Measurements from ENCODE around the gene GRM8.

The GRM8 gene

GRCh38 chr7:126411821-126412383 lies 840.8 kb downstream of the GRM8 start:
- DNase-seq (ENCODE audit: low read depth) = no peak
- H3K4me3 ChIP-seq (ENCODE audit: low read length) = no peak overlapping the region
- no peak for TF ChIP-seq CTCF (IDR thresholded peaks at IDR 0.05; ENCODE audit: insufficient read depth, low read depth, low read length, missing control alignments)

GRCh38 chr7:126411032-126411820 lies 841.5 kb downstream of the GRM8 start:
- no peak for DNase-seq (ENCODE audit: low read depth)
- no peak overlapping the region for H3K4me3 ChIP-seq (ENCODE audit: low read length)
- TF ChIP-seq CTCF (IDR thresholded peaks at IDR 0.05; ENCODE audit: insufficient read depth, low read depth, low read length, missing control alignments) = no peak

- DNase-seq (ENCODE audit: low read depth) = no peak
- no peak overlapping the region for H3K4me3 ChIP-seq (ENCODE audit: low read length)
- no peak for TF ChIP-seq CTCF (IDR thresholded peaks at IDR 0.05; ENCODE audit: insufficient read depth, low read depth, low read length, missing control alignments)
These were observed 849.7 kb downstream of the GRM8 start for GRCh38 chr7:126403040-126403439.

- DNase-seq (ENCODE audit: low read depth) = no peak
- no peak for TF ChIP-seq CTCF (IDR thresholded peaks at IDR 0.05; ENCODE audit: insufficient read depth, low read depth, low read length, missing control alignments)
- no peak overlapping the region for H3K4me3 ChIP-seq (ENCODE audit: low read length)
These were observed 850.8 kb downstream of the GRM8 start for GRCh38 chr7:126401918-126402317.

GRCh38 chr7:126398851-126399529 lies 853.8 kb downstream of the GRM8 start:
- no peak for TF ChIP-seq CTCF (IDR thresholded peaks at IDR 0.05; ENCODE audit: insufficient read depth, low read depth, low read length, missing control alignments)
- peak; percentile 2 for DNase-seq (ENCODE audit: low read depth)
- H3K4me3 ChIP-seq (ENCODE audit: low read length) = no peak overlapping the region

- peak; percentile 82 for DNase-seq (ENCODE audit: low read depth)
- no peak overlapping the region for H3K4me3 ChIP-seq (ENCODE audit: low read length)
- TF ChIP-seq CTCF (IDR thresholded peaks at IDR 0.05; ENCODE audit: insufficient read depth, low read depth, low read length, missing control alignments) = no peak
These were observed 854.5 kb downstream of the GRM8 start for GRCh38 chr7:126398285-126398684.

Data from epithelial cell of esophagus (primary cell).